Endothelial cell of umbilical vein (primary cell): ENCODE measurements around the gene STAB2. TPM values are rescaled to one million over a fixed set of nuclear protein-coding genes. Genes with fewer than 3 reads are reported as not detected.

ENCODE experiments used
- BruUV-seq: library from RNA; stranded (reverse); fragments of 400-500 nt; replicated peaks from 2 replicates; lab custom pipeline; 2021; lab: Mats Ljungman, UMichigan
- CTCF ChIA-PET: fragments of 300-600, 350-600 bp; sonication (Branson Sonifier 250); formaldehyde crosslinking; loops from one replicate; lab custom pipeline; 2021; ENCODE audit warnings: antibody characterized with exemption, inconsistent platforms; lab: Charles Lee
- POLR2A ChIA-PET: fragments of 300-600, 350-600 bp; sonication (Branson Sonifier 250); formaldehyde crosslinking; loops from one replicate; lab custom pipeline; 2021; ENCODE audit warnings: antibody characterized with exemption, inconsistent platforms; lab: Charles Lee
- DNase-seq: peaks from one replicate; pipeline ENCODE4 v3.0.0-alpha.2; 2011; ENCODE audit warnings: low read depth, low spot score
- FAIRE-seq: peaks from 2 replicates; lab custom pipeline; 2011; peaks lifted over from hg19 to GRCh38; lab: Jason Lieb, UNC
- H2AFZ ChIP-seq: 2 replicates; pipeline ENCODE4 v1.6.0; 2012; ENCODE audit warnings: low read depth, low read length, control low read depth, inconsistent platforms
- H3K27ac ChIP-seq: 2 replicates; pipeline ENCODE4 v1.5.1; 2011; ENCODE audit warnings: low read depth, mild to moderate bottlenecking, control low read depth, low read length, moderate library complexity; ENCODE audit not compliant: insufficient read depth
- H3K27me3 ChIP-seq, 2 experiments: 2 replicates each; pipeline versions ENCODE4 v1.6.0 to v1.6.1; 2011; ENCODE audit warnings: low read length in 2 of 2, mixed read lengths in 1 of 2; ENCODE audit not compliant: control insufficient read depth in 2 of 2, insufficient read depth in 2 of 2
- H3K36me3 ChIP-seq, 2 experiments: 2 replicates in 1 of 2; 3 replicates in 1 of 2; pipeline ENCODE4 v1.5.1; 2011; ENCODE audit warnings: low read length in 2 of 2, mild to moderate bottlenecking in 1 of 2, moderate library complexity in 1 of 2; ENCODE audit not compliant: control insufficient read depth in 2 of 2, insufficient read depth in 2 of 2; ENCODE audit errors: extremely low read depth in 1 of 2
- H3K4me1 ChIP-seq: 3 replicates; pipeline ENCODE4 v1.5.1; 2011; ENCODE audit warnings: mild to moderate bottlenecking, low read length; ENCODE audit not compliant: control insufficient read depth, insufficient read depth; ENCODE audit errors: extremely low read depth
- H3K4me2 ChIP-seq: 2 replicates; pipeline ENCODE4 v1.6.1; 2011; ENCODE audit warnings: low read length, control low read depth, mixed read lengths; ENCODE audit not compliant: insufficient read depth
- H3K4me3 ChIP-seq, 3 experiments: fragments of 200-600 bp in 1 of 3; sonication (generic), shearing (Covaris generic) in 1 of 3; replicated peaks in 1 of 3; 2 replicates each; pipeline ENCODE4 v1.5.1; 2011 to 2016; ENCODE audit warnings: control low read depth in 3 of 3, low read length in 3 of 3, mild to moderate bottlenecking in 2 of 3, inconsistent platforms in 1 of 3, low read depth in 1 of 3, moderate library complexity in 1 of 3; ENCODE audit not compliant: insufficient read depth in 1 of 3
- H3K79me2 ChIP-seq: 2 replicates; pipeline ENCODE4 v1.6.0; 2012; ENCODE audit warnings: low read length, inconsistent platforms; ENCODE audit not compliant: control insufficient read depth, insufficient read depth
- H3K9ac ChIP-seq: replicated peaks from 2 replicates; pipeline ENCODE3; 2011; ENCODE audit warnings: low read length, control low read depth; ENCODE audit not compliant: insufficient read depth; ENCODE audit errors: extremely low read depth
- H3K9me1 ChIP-seq: replicated peaks from 3 replicates; pipeline ENCODE4 v1.6.0; 2011; ENCODE audit warnings: mild to moderate bottlenecking, low read length; ENCODE audit not compliant: control insufficient read depth, insufficient read depth; ENCODE audit errors: extremely low read depth
- H3K9me3 ChIP-seq: replicated peaks from 2 replicates; pipeline ENCODE4 v1.5.1; 2012; ENCODE audit warnings: low read length, inconsistent platforms; ENCODE audit not compliant: control insufficient read depth, insufficient read depth
- H4K20me1 ChIP-seq: replicated peaks from 2 replicates; pipeline ENCODE3; 2011; ENCODE audit warnings: mild to moderate bottlenecking, low read length; ENCODE audit not compliant: control insufficient read depth, insufficient read depth; ENCODE audit errors: extremely low read depth
- EZH2 ChIP-seq: IDR thresholded peaks from 2 replicates; pipeline ENCODE4 v1.6.1; 2012; ENCODE audit warnings: borderline replicate concordance, low read depth, mild to moderate bottlenecking, moderate library complexity, low read length, inconsistent platforms; ENCODE audit not compliant: severe bottlenecking
- FOS ChIP-seq: IDR thresholded peaks from 2 replicates; pipeline ENCODE4 v1.6.1; 2011; ENCODE audit warnings: mild to moderate bottlenecking, low read length, moderate library complexity, borderline replicate concordance; ENCODE audit not compliant: insufficient read depth
- GATA2 ChIP-seq: IDR thresholded peaks from 2 replicates; pipeline ENCODE4 v1.7.0; 2011; ENCODE audit warnings: low read depth, mild to moderate bottlenecking, moderate library complexity, mixed read lengths, low read length; ENCODE audit not compliant: insufficient read length, insufficient read depth
- JUN ChIP-seq: IDR thresholded peaks from 2 replicates; pipeline ENCODE4 v1.6.1; 2011; ENCODE audit warnings: borderline replicate concordance, low read depth; ENCODE audit not compliant: insufficient read length, insufficient read depth
- MYC ChIP-seq: IDR thresholded peaks from one replicate; pipeline ENCODE4 v1.6.1; 2011; ENCODE audit warnings: mild to moderate bottlenecking, low read depth, low read length
- POLR2A ChIP-seq: IDR thresholded peaks from 2 replicates; pipeline ENCODE4 v1.6.1; 2012; ENCODE audit warnings: low read depth, mild to moderate bottlenecking, control low read depth, low read length
- POLR2AphosphoS5 ChIP-seq: IDR thresholded peaks from 2 replicates; pipeline ENCODE4 v1.6.1; 2012; ENCODE audit warnings: low read depth, mild to moderate bottlenecking, control low read depth, low read length, moderate library complexity; ENCODE audit not compliant: insufficient read depth
- dilution Hi-C: fragments of 300-500 bp; cut with MboI; formaldehyde crosslinking; loops from one replicate; pipeline ENCODE4 v1.15.0; 2019; ENCODE audit warnings: low sequenced_read_pairs; ENCODE audit not compliant: extremely low pct_ligation_motif_present
- intact Hi-C: fragments of 100-400 bp; cut with micrococcal nuclease; formaldehyde crosslinking; loops from one replicate; pipeline ENCODE4 v1.10.0; 2022
- polyA plus RNA-seq, 4 experiments: library from polyadenylated mRNA; depleted of rRNA in 3 of 4; stranded (reverse) in 3 of 4; unstranded in 1 of 4; fragments of >200 nt; gene quantifications; 2 replicates each; pipeline versions ENCODE4 v1.2.1 to v1.2.3, GENCODE V29; 2011 to 2012; ENCODE audit warnings: missing spikeins in 1 of 4
- total RNA-seq: library from RNA; stranded (reverse); gene quantifications from 2 replicates; pipeline ENCODE4 v1.2.3, GENCODE V29; 2021
- TF ChIP-seq, protein P1 (sequence below), 2 donors: IDR thresholded peaks; 1 replicate in 1 of 2; 2 replicates in 1 of 2; pipeline ENCODE4 v1.5.1; 2011; ENCODE audit warnings: low read length in 2 of 2, mild to moderate bottlenecking in 2 of 2, moderate library complexity in 2 of 2, control low read depth in 1 of 2, inconsistent platforms in 1 of 2, low read depth in 1 of 2; ENCODE audit not compliant: insufficient read depth in 1 of 2; ENCODE audit errors: extremely low read depth in 1 of 2
- TF ChIP-seq, protein P2 (sequence below): IDR thresholded peaks from 2 replicates; pipeline ENCODE4 v1.6.1; 2011; ENCODE audit not compliant: insufficient read depth, insufficient read length

The STAB2 gene
- total and polyA plus RNA-seq, 2 donors (not counting 3 experiments of a cell fraction or from before 2014, with no cell fraction given): 0.01 TPM; not detected in 1

DNA sequence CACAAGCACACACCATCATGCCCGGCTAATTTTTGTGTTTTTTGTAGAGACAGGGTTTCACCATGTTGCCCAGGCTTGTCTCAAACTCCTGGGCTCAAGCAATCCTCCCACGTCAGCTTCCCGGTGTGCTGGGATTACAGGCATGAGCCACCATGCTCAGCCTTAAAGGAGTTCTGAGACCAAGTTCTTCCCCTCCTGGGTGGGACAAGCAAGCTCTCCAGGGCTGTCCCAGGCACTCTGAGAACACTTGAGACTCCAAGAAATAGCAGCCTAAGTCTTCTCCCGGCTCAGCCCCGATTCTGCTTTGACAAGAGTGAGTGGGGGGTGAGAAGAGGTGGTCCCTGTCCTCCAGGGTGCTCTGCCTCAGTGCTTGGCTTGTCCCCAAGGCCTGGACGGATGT lies 86.4 kb downstream of the STAB2 start:
- Histone ChIP-seq H3K4me3 (no peak overlapping the region), H3K4me2 (no peak overlapping the region), H3K27ac (no peak overlapping the region), H4K20me1 (no peaks in the 10 kb centered on the region), H3K9me3 (no peaks in the 10 kb centered on the region), H3K9ac (no peak overlapping the region), H3K27me3 (no peaks in the 10 kb centered on the region), H3K79me2 (no peaks in the 10 kb centered on the region), H2AFZ (no peak overlapping the region), H3K4me1 (no peaks in the 10 kb centered on the region), H3K36me3 (no peaks in the 10 kb centered on the region), H3K9me1 (no peaks in the 10 kb centered on the region)
- BruUV-seq: no TSS peak
- DNase-seq (no peak), FAIRE-seq (no peak)
- ChIA-PET CTCF (no interaction called here), POLR2A (no interaction called here)
- dilution Hi-C loops: no loop called here
- TF ChIP-seq JUN (no peak), POLR2A (no peak), FOS (no peak), MYC (no peak), EZH2 (no peak), GATA2 (no peak), POLR2AphosphoS5 (no peak)
- TF ChIP-seq, protein P1, sequence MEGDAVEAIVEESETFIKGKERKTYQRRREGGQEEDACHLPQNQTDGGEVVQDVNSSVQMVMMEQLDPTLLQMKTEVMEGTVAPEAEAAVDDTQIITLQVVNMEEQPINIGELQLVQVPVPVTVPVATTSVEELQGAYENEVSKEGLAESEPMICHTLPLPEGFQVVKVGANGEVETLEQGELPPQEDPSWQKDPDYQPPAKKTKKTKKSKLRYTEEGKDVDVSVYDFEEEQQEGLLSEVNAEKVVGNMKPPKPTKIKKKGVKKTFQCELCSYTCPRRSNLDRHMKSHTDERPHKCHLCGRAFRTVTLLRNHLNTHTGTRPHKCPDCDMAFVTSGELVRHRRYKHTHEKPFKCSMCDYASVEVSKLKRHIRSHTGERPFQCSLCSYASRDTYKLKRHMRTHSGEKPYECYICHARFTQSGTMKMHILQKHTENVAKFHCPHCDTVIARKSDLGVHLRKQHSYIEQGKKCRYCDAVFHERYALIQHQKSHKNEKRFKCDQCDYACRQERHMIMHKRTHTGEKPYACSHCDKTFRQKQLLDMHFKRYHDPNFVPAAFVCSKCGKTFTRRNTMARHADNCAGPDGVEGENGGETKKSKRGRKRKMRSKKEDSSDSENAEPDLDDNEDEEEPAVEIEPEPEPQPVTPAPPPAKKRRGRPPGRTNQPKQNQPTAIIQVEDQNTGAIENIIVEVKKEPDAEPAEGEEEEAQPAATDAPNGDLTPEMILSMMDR (IDR thresholded peaks at IDR 0.05; ENCODE audit: extremely low read depth in 1 of 2, insufficient read depth in 1 of 2, low read depth in 1 of 2, low read length in 2 of 2): no peak
- TF ChIP-seq, protein P2, sequence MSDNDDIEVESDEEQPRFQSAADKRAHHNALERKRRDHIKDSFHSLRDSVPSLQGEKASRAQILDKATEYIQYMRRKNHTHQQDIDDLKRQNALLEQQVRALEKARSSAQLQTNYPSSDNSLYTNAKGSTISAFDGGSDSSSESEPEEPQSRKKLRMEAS: no peak
- intact Hi-C loops: no loop called here
